ENCODE results near the gene EPN1.

EPN1 gene

GRCh38 chr19:55651236-55651635 lies 23.8 kb upstream of the EPN1 start:
- H3K4me3 ChIP-seq (ENCODE audit: low read depth in 1 of 2, low read length in 1 of 2) = no peak overlapping the region
- peaks cover 24% of the 10 kb centered on the region for H3K27me3 ChIP-seq
- no peaks in the 10 kb centered on the region for H3K9me3 ChIP-seq
- no peak for TF ChIP-seq CTCF (IDR thresholded peaks at IDR 0.05)
- H3K36me3 ChIP-seq = no peaks in the 10 kb centered on the region
- H3K4me1 ChIP-seq (ENCODE audit: control insufficient read depth in 1 of 2, insufficient read depth in 1 of 2, low read depth in 1 of 2, low read length in 1 of 2) = peaks cover 32 to 36% of the 10 kb centered on the region in 2 experiments
- no peak overlapping the region for H3K27ac ChIP-seq

GRCh38 chr19:55652311-55653128 lies 22.5 kb upstream of the EPN1 start:
- Histone ChIP-seq H3K27ac (no peak overlapping the region), H3K27me3 (peaks cover 21% of the 10 kb centered on the region), H3K36me3 (peaks cover 7% of the 10 kb centered on the region), H3K4me3 (ENCODE audit: low read depth in 1 of 2, low read length in 1 of 2) (no peak overlapping the region), H3K9me3 (no peaks in the 10 kb centered on the region), H3K4me1 (ENCODE audit: control insufficient read depth in 1 of 2, insufficient read depth in 1 of 2, low read depth in 1 of 2, low read length in 1 of 2) (peaks cover 40 to 42% of the 10 kb centered on the region in 2 experiments)
- TF ChIP-seq CTCF (IDR thresholded peaks at IDR 0.05) = no peak

- Histone ChIP-seq H3K36me3 (peaks cover 9% of the 10 kb centered on the region), H3K27ac (peak overlapping the region; percentile 96), H3K4me1 (ENCODE audit: control insufficient read depth in 1 of 2, insufficient read depth in 1 of 2, low read depth in 1 of 2, low read length in 1 of 2) (peaks cover 33 to 38% of the 10 kb centered on the region in 2 experiments), H3K27me3 (peaks cover 8% of the 10 kb centered on the region), H3K9me3 (no peaks in the 10 kb centered on the region), H3K4me3 (ENCODE audit: low read depth in 1 of 2, low read length in 1 of 2) (peak overlapping the region; percentile 71 to 100)
- TF ChIP-seq CTCF (IDR thresholded peaks at IDR 0.05) = peak; percentile 98
Measured at GRCh38 chr19:55653651-55654322, 21.2 kb upstream of the EPN1 start.

- H3K36me3 ChIP-seq = peaks cover 14% of the 10 kb centered on the region
- peaks cover 2% of the 10 kb centered on the region for H3K27me3 ChIP-seq
- H3K4me3 ChIP-seq (ENCODE audit: low read depth in 1 of 2, low read length in 1 of 2) = peak overlapping the region; percentile 71 to 100
- TF ChIP-seq CTCF (IDR thresholded peaks at IDR 0.05) = peak; percentile 23
- H3K4me1 ChIP-seq (ENCODE audit: control insufficient read depth in 1 of 2, insufficient read depth in 1 of 2, low read depth in 1 of 2, low read length in 1 of 2) = peaks cover 29 to 36% of the 10 kb centered on the region in 2 experiments
- H3K9me3 ChIP-seq = no peaks in the 10 kb centered on the region
- peak overlapping the region; percentile 96 for H3K27ac ChIP-seq
Measured at GRCh38 chr19:55654323-55654867, 20.6 kb upstream of the EPN1 start.

GRCh38 chr19:55654868-55655647 lies 20.0 kb upstream of the EPN1 start, which contains the start of gene U2AF2:
Gene U2AF2 (plus strand): TSS chr19:55655035. CDS start chr19:55655105, 70 bp downstream.
- peaks cover 29 to 36% of the 10 kb centered on the region in 2 experiments for H3K4me1 ChIP-seq (ENCODE audit: control insufficient read depth in 1 of 2, insufficient read depth in 1 of 2, low read depth in 1 of 2, low read length in 1 of 2)

More at GRCh38 chr19:55654868-55655647, 20.0 kb upstream of the EPN1 start, which contains the start of gene U2AF2:
- Histone ChIP-seq H3K36me3 (peaks cover 20% of the 10 kb centered on the region), H3K27me3 (no peaks in the 10 kb centered on the region), H3K9me3 (no peaks in the 10 kb centered on the region), H3K27ac (peak within 1 kb of the TSS; percentile 96), H3K4me3 (ENCODE audit: low read depth in 1 of 2, low read length in 1 of 2) (peak within 1 kb of the TSS; percentile 71 to 100)
- TF ChIP-seq CTCF (IDR thresholded peaks at IDR 0.05) = no peak

All from neutrophil (primary cell).